ENCODE data around the gene LNPEP. TPM values are rescaled to one million over a fixed set of nuclear protein-coding genes. Genes with fewer than 3 reads are reported as not detected.
"Not testable (repeated sequence)": the region's sequence is repeated elsewhere in the genome, so short reads cannot be mapped to it uniquely, and the experiment has no call there.

Gene LNPEP
- total and polyA plus RNA-seq, 10 of the 15 experiments (the other 5 are each of a cell fraction or from before 2014, with no cell fraction given): 5.6 to 54.9 (median 25.0) TPM

DNA sequence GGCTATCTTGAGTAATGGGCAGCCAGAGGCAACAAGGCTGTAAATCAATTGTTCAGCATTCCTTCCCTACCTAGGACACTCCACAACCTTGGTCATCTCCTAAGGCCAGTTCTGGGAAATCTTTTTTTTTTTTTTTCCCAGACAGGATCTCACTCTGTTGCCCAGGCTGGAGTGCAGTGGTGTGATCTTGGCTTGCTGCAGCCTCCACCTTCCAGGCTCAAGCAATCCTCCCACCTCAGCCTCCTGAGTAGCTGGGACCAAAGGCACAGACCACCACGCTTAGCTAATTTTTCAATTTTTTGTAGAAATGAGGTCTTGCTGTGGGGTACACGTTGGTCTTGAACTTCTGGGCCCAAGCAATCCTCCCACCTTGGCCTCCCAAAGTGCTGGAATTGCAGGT lies 4.8 kb upstream of the LNPEP start:
- H4K20me1 ChIP-seq (ENCODE audit: control insufficient read depth, insufficient read depth); DNase-seq (ENCODE audit: low read depth, low spot score); in situ Hi-C loops (cut with MboI); BruUV-seq (replicated peaks); FAIRE-seq; H3K9me3 ChIP-seq (replicated peaks; ENCODE audit: control insufficient read depth, insufficient read depth, low read length); H3K27me3 ChIP-seq (replicated peaks in 1 of 2; ENCODE audit: control insufficient read depth in 2 of 2, insufficient read depth in 2 of 2, low read length in 1 of 2); intact Hi-C loops (cut with micrococcal nuclease; ENCODE audit: unreplicated experiment); ATAC-seq; H3K36me3 ChIP-seq (ENCODE audit: control insufficient read depth in 2 of 2, insufficient read depth in 2 of 2, low read length in 1 of 2): not testable (repeated sequence)
- 74% methylated on average over 2 of the region's 2 CpGs for WGBS (ENCODE audit: insufficient coverage, insufficient replicate concordance, low lambda C conversion rate, missing lambda C conversion rate)
- peak overlapping the region; percentile 28; the same call in 1 of the 2 replicates for H2AFZ ChIP-seq (ENCODE audit: control insufficient read depth, low read depth, low read length)
- TF ChIP-seq EED (IDR thresholded peaks at IDR 0.05; ENCODE audit: low read depth): 0 out of 2 replicates have a peak, but pooled peaks have one; percentile 3
- H3K27ac ChIP-seq (ENCODE audit: control insufficient read depth, insufficient read depth): peak overlapping the region; percentile 97
- H3K4me1 ChIP-seq (ENCODE audit: control insufficient read depth, insufficient read depth, low read length): peaks cover 11% of the 10 kb centered on the region
- ChIA-PET RAD21 (ENCODE audit: unreplicated experiment) (interaction anchor here (1.1 to 5.5 kb wide), 8 partner anchors 9 to 61 kb away, joined by 3 to 67 read pairs (median 20); partner anchors contain the start of gene ERAP2), SMC1A (ENCODE audit: uncharacterized antibody, unreplicated experiment) (interaction anchor here (0.6 to 5.1 kb wide), 20 partner anchors 7 to 235 kb away, joined by 3 to 78 read pairs (median 5); partner anchors contain the start of gene ERAP2), POLR2A (interaction anchor here (0.7 to 4.3 kb wide), 14 partner anchors 7 to 73 kb away, joined by 3 to 27 read pairs (median 4); partner anchors contain the start of gene ERAP2), CTCF (interaction anchor here (0.6 to 6.3 kb wide), 10 partner anchors 10 to 1069 kb away, joined by 3 to 35 read pairs (median 4); no protein-coding TSS in a partner anchor)
- peaks cover 54% of the 10 kb centered on the region for H3K79me2 ChIP-seq (ENCODE audit: control insufficient read depth, insufficient read depth, low read length)
- H3K4me3 ChIP-seq: peak overlapping the region; percentile 73; the same call in 1 of the 2 replicates
- 0 out of 2 replicates have a peak overlapping the region, but pooled peaks have one; percentile 93 for H3K9ac ChIP-seq (ENCODE audit: control insufficient read depth, insufficient read depth, low read length)
- H3K4me2 ChIP-seq (ENCODE audit: control insufficient read depth, insufficient read depth): peak overlapping the region; percentile 88

GRCh38 chr5:96931605-96932004 lies 4.3 kb upstream of the LNPEP start:
- Histone ChIP-seq H3K36me3 (ENCODE audit: control insufficient read depth in 2 of 2, insufficient read depth in 2 of 2, low read length in 1 of 2) (no peaks in the 10 kb centered on the region), H3K4me1 (ENCODE audit: control insufficient read depth, insufficient read depth, low read length) (peaks cover 9% of the 10 kb centered on the region), H3K9ac (ENCODE audit: control insufficient read depth, insufficient read depth, low read length) (peak overlapping the region; percentile 93), H3K27ac (ENCODE audit: control insufficient read depth, insufficient read depth) (peak overlapping the region; percentile 97), H3K4me3 (peak overlapping the region; percentile 73), H2AFZ (ENCODE audit: control insufficient read depth, low read depth, low read length) (peak overlapping the region; percentile 28; the same call in 1 of the 2 replicates), H3K4me2 (ENCODE audit: control insufficient read depth, insufficient read depth) (peak overlapping the region; percentile 88), H4K20me1 (ENCODE audit: control insufficient read depth, insufficient read depth) (no peaks in the 10 kb centered on the region), H3K79me2 (ENCODE audit: control insufficient read depth, insufficient read depth, low read length) (peaks cover 60% of the 10 kb centered on the region), H3K27me3 (replicated peaks in 1 of 2; ENCODE audit: control insufficient read depth in 2 of 2, insufficient read depth in 2 of 2, low read length in 1 of 2) (no peaks in the 10 kb centered on the region), H3K9me3 (replicated peaks; ENCODE audit: control insufficient read depth, insufficient read depth, low read length) (no peaks in the 10 kb centered on the region)
- POLR2A ChIA-PET: interaction anchor here (0.6 to 4.3 kb wide), 21 partner anchors 8 to 77 kb away, joined by 3 to 27 read pairs (median 4); partner anchors contain the start of gene ERAP2
- FAIRE-seq (no peak), DNase-seq (ENCODE audit: low read depth, low spot score) (no peak), ATAC-seq (no peak)
- BruUV-seq (replicated peaks): no TSS peak
- SMC1A ChIA-PET (ENCODE audit: uncharacterized antibody, unreplicated experiment): interaction anchor here (0.6 to 5.1 kb wide), 25 partner anchors 8 to 235 kb away, joined by 3 to 78 read pairs (median 5); partner anchors contain the start of gene ERAP2
- CTCF ChIA-PET: interaction anchor here (0.6 to 6.3 kb wide), 12 partner anchors 11 to 1070 kb away, joined by 3 to 35 read pairs (median 4); no protein-coding TSS in a partner anchor
- intact Hi-C loops (cut with micrococcal nuclease; ENCODE audit: unreplicated experiment) (no loop called here), in situ Hi-C loops (cut with MboI) (no loop called here)
- RAD21 ChIA-PET (ENCODE audit: unreplicated experiment): interaction anchor here (0.8 to 5.5 kb wide), 15 partner anchors 7 to 211 kb away, joined by 3 to 67 read pairs (median 6); partner anchors contain the start of genes ERAP2 and LIX1
- WGBS (ENCODE audit: insufficient coverage, insufficient replicate concordance, low lambda C conversion rate, missing lambda C conversion rate): 0% methylated on average over 1 of the region's 1 CpG
- TF ChIP-seq TAF1 (IDR thresholded peaks at IDR 0.05; ENCODE audit: borderline replicate concordance, low read depth, low read length) (peak; percentile 70; the same call in 1 of the 2 replicates), MEF2B (IDR thresholded peaks at IDR 0.05; ENCODE audit: partially characterized antibody, poor library complexity, severe bottlenecking) (peak; percentile 10), IKZF2 (IDR thresholded peaks at IDR 0.05) (peak; percentile 31 to 46; a peak in 1 of 4 replicates), RAD21 (IDR thresholded peaks at IDR 0.05; ENCODE audit: insufficient read depth, low read depth, low read length) (peak; percentile 12; the same call in 1 of the 2 replicates), POLR2AphosphoS2 (IDR thresholded peaks at IDR 0.05; ENCODE audit: low read depth, low read length) (0 out of 2 replicates have a peak, but pooled peaks have one; percentile 58), BCL11A (IDR thresholded peaks at IDR 0.05; ENCODE audit: low read depth, low read length) (0 out of 2 replicates have a peak, but pooled peaks have one; percentile 10), CHD4 (IDR thresholded peaks at IDR 0.05) (no peak), RELA (IDR thresholded peaks at IDR 0.05; ENCODE audit: borderline replicate concordance, partially characterized antibody) (peak; percentile 36), PML (IDR thresholded peaks at IDR 0.05; ENCODE audit: low read length) (no peak), ZNF384 (IDR thresholded peaks at IDR 0.05; ENCODE audit: borderline replicate concordance, low read depth, low read length) (no peak), EGR1 (IDR thresholded peaks at IDR 0.05; ENCODE audit: borderline replicate concordance in 1 of 2, low read depth in 2 of 2, low read length in 2 of 2) (no peak), MEF2A (IDR thresholded peaks at IDR 0.05; ENCODE audit: insufficient read depth, low read depth, low read length) (0 out of 2 replicates have a peak, but pooled peaks have one; percentile 10)
- TF ChIP-seq, protein P1, sequence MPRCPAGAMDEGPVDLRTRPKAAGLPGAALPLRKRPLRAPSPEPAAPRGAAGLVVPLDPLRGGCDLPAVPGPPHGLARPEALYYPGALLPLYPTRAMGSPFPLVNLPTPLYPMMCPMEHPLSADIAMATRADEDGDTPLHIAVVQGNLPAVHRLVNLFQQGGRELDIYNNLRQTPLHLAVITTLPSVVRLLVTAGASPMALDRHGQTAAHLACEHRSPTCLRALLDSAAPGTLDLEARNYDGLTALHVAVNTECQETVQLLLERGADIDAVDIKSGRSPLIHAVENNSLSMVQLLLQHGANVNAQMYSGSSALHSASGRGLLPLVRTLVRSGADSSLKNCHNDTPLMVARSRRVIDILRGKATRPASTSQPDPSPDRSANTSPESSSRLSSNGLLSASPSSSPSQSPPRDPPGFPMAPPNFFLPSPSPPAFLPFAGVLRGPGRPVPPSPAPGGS (IDR thresholded peaks at IDR 0.05; ENCODE audit: borderline replicate concordance, insufficient read depth, low read depth, low read length, poor library complexity, severe bottlenecking): peak; percentile 24

All from GM12878 (cell line).